Neural progenitor cell (in vitro differentiated cells): ENCODE data around the gene LARGE1.

Source experiments
- EZH2phosphoT487 ChIP-seq: fragments of 200-600 bp; sonication (generic); IDR thresholded peaks from 2 replicates; pipeline ENCODE4 v1.6.1; 2017; ENCODE audit warnings: antibody characterized with exemption
- TF ChIP-seq, protein P1 (sequence below): fragments of 200-600 bp; sonication (generic); IDR thresholded peaks from 2 replicates; pipeline ENCODE4 v1.5.1; 2017; ENCODE audit warnings: antibody characterized with exemption, mild to moderate bottlenecking

DNA sequence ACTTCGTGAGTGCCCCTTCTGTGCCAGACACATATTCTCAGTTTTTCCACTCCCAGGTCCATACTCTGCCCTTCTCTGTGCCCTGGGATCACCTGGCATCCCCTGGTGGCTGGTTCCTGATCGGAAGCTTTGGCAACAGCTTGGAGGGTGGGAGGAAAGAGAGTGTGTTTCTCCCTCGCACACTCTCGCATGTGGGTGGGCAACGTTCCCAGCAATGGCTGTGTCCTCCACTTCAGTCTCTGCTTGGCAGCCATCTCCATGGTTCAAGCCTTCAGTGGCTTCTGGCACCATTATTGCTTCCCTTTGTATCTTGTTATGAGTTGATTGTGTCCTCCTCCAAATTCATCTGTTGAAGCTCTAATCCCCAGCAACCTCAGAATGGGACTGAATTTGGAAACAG, 519.4 kb downstream of the LARGE1 start:
- TF ChIP-seq, protein P1, sequence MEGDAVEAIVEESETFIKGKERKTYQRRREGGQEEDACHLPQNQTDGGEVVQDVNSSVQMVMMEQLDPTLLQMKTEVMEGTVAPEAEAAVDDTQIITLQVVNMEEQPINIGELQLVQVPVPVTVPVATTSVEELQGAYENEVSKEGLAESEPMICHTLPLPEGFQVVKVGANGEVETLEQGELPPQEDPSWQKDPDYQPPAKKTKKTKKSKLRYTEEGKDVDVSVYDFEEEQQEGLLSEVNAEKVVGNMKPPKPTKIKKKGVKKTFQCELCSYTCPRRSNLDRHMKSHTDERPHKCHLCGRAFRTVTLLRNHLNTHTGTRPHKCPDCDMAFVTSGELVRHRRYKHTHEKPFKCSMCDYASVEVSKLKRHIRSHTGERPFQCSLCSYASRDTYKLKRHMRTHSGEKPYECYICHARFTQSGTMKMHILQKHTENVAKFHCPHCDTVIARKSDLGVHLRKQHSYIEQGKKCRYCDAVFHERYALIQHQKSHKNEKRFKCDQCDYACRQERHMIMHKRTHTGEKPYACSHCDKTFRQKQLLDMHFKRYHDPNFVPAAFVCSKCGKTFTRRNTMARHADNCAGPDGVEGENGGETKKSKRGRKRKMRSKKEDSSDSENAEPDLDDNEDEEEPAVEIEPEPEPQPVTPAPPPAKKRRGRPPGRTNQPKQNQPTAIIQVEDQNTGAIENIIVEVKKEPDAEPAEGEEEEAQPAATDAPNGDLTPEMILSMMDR: no peak
- TF ChIP-seq EZH2phosphoT487: no peak
